K562 (cell line): ENCODE data around the gene TMTC4. TPM values are rescaled to one million over a fixed set of nuclear protein-coding genes. Genes with fewer than 3 reads are reported as not detected.

Experiments used
- AFF4 ChIP-seq: sonication (generic); formaldehyde crosslinking; IDR thresholded peaks from 2 replicates; pipeline ENCODE4 v1.8.0; 2023; ENCODE audit warnings: mild to moderate bottlenecking, missing genetic modification reagents
- C11orf30 ChIP-seq: fragments of 450-650 bp; IDR thresholded peaks from 2 replicates; pipeline ENCODE4 v1.6.1; 2016; ENCODE audit warnings: low read depth, mild to moderate bottlenecking
- MEF2A ChIP-seq: IDR thresholded peaks from 2 replicates; pipeline ENCODE4 v1.6.1; 2011; ENCODE audit warnings: low read depth, mild to moderate bottlenecking, low read length, moderate library complexity; ENCODE audit not compliant: control insufficient read depth
- MEIS2 ChIP-seq: fragments of 450-650 bp; IDR thresholded peaks from 2 replicates; pipeline ENCODE4 v1.6.1; 2014; ENCODE audit warnings: mild to moderate bottlenecking; ENCODE audit not compliant: partially characterized antibody
- NR0B1 ChIP-seq: fragments of 450-650 bp; IDR thresholded peaks from one replicate; pipeline ENCODE4 v1.6.1; 2018; ENCODE audit warnings: mild to moderate bottlenecking, moderate library complexity; ENCODE audit not compliant: partially characterized antibody
- RBM34 ChIP-seq: fragments of 200-400 bp; formaldehyde crosslinking; IDR thresholded peaks from 2 replicates; pipeline ENCODE4 v1.6.1; 2018; ENCODE audit warnings: low read length, borderline replicate concordance; ENCODE audit not compliant: insufficient read depth
- TCF7L2 ChIP-seq: fragments of 150-350 bp; IDR thresholded peaks from 2 replicates; pipeline ENCODE4 v1.6.1; 2016; ENCODE audit warnings: low read depth, mild to moderate bottlenecking, low read length, moderate library complexity
- ZFP36 ChIP-seq: fragments of 150-350 bp; IDR thresholded peaks from 2 replicates; pipeline ENCODE4 v1.6.1; 2018; ENCODE audit warnings: low read length, low read depth; ENCODE audit not compliant: partially characterized antibody
- ZNF561 ChIP-seq: fragments of 450-650 bp; formaldehyde crosslinking; conservative IDR thresholded peaks from 2 replicates; pipeline ENCODE4 v1.4.0; 2020; ENCODE audit warnings: mild to moderate bottlenecking, moderate library complexity
- ZZZ3 ChIP-seq: fragments of 450-650 bp; IDR thresholded peaks from 2 replicates; pipeline ENCODE4 v1.6.1; 2016; ENCODE audit warnings: antibody characterized with exemption, mild to moderate bottlenecking, moderate library complexity
- polyA plus RNA-seq, 8 experiments: library from polyadenylated mRNA; depleted of rRNA in 4 of 8; stranded (reverse) in 5 of 8; unstranded in 3 of 8; fragments of >200 nt; fragmentation: Nextera tagmentation in 2 of 8; fragmentation: Illumina TruSeq in 1 of 8; extraction: Ambion mirVana in 2 of 8; extraction: Trizol in 1 of 8; gene quantifications; 2 replicates each; pipeline versions ENCODE4 v1.2.1 to v1.2.3, GENCODE V29; 2011 to 2014; ENCODE audit warnings: inconsistent platforms in 1 of 8, missing spikeins in 1 of 8
- total RNA-seq, 7 experiments: library from RNA; depleted of rRNA in 6 of 7; stranded (reverse); fragments of >200 nt in 6 of 7; fragmentation: Illumina TruSeq in 2 of 7; extraction: Trizol in 2 of 7; gene quantifications; 2 replicates each; pipeline versions ENCODE4 v1.2.1 to v1.2.3, GENCODE V29; 2011 to 2021; ENCODE audit warnings: low replicate concordance in 1 of 7
- TF ChIP-seq, protein P1 (sequence below): sonication (generic); formaldehyde crosslinking; IDR thresholded peaks from 2 replicates; pipeline ENCODE4 v1.8.0; 2022; ENCODE audit warnings: mild to moderate bottlenecking, missing genetic modification reagents, borderline replicate concordance
- TF ChIP-seq, protein P2 (sequence below): fragments of 250-450 bp; sonication (Bioruptor Pico); IDR thresholded peaks from 2 replicates; pipeline ENCODE4 v1.4.0; 2020; ENCODE audit warnings: mild to moderate bottlenecking, moderate library complexity
- TF ChIP-seq, protein P3 (sequence below): fragments of 200-800 bp; sonication (Bioruptor generic); IDR thresholded peaks from 2 replicates; pipeline ENCODE4 v1.6.1; 2017; ENCODE audit warnings: missing genetic modification characterization, missing compliant biosample characterization

Gene TMTC4
- total and polyA plus RNA-seq, 9 of the 15 experiments (the other 6 are each of a cell fraction or from before 2014, with no cell fraction given) = 3.5 to 16.7 (median 11.8) TPM

DNA sequence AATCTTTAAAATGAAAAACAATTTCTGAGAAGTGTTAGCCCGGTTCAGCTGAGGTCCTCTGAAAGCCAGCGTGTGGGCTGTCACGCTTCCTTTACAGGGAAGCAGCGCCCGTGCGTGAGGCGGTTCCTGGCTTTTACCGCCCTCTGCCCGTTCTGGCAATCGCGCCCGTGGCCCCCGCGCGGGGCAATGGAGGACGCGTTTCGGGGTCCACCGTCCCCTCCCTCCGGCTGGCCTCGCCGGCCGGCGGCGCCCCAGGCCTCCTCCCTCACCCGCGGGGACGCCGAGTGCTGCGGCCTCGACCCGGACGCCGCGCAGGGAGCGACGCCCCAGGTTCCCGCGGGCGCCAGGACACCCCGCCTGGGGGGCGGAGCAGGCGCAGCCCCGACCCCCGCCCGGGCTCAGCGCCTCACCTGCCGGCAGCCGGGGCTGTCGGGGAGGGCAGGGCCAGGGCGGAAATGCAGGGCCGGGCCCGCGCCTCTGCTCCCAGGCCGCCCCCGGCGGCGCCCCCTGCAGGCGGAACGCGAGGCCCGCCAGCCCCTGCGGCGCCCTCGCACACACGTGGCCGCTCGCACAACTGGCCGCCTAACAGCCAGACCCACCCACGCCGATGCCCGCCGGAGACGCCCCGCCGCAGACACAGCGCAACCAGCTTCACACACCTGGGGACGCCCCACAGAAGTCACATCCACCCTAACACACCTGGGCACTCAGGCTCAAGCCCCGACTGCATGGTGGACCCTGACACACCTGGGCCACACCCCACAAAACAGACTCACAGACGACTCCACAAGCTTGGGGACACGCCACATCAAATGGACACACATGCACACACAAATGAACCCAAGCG, 86.0 kb downstream of the TMTC4 start, which contains the start of gene GGACT (continued):
- TF ChIP-seq, protein P1, sequence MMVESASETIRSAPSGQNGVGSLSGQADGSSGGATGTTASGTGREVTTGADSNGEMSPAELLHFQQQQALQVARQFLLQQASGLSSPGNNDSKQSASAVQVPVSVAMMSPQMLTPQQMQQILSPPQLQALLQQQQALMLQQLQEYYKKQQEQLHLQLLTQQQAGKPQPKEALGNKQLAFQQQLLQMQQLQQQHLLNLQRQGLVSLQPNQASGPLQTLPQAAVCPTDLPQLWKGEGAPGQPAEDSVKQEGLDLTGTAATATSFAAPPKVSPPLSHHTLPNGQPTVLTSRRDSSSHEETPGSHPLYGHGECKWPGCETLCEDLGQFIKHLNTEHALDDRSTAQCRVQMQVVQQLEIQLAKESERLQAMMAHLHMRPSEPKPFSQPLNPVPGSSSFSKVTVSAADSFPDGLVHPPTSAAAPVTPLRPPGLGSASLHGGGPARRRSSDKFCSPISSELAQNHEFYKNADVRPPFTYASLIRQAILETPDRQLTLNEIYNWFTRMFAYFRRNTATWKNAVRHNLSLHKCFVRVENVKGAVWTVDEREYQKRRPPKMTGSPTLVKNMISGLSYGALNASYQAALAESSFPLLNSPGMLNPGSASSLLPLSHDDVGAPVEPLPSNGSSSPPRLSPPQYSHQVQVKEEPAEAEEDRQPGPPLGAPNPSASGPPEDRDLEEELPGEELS = no peak
- TF ChIP-seq AFF4 (CRISPR knock-in tag) (peak; percentile 83), MEIS2 (no peak), ZZZ3 (no peak), TCF7L2 (no peak), NR0B1 (no peak), MEF2A (no peak), ZNF561 (CRISPR knock-in tag) (no peak), C11orf30 (no peak), RBM34 (no peak), ZFP36 (no peak)
- TF ChIP-seq, protein P2, sequence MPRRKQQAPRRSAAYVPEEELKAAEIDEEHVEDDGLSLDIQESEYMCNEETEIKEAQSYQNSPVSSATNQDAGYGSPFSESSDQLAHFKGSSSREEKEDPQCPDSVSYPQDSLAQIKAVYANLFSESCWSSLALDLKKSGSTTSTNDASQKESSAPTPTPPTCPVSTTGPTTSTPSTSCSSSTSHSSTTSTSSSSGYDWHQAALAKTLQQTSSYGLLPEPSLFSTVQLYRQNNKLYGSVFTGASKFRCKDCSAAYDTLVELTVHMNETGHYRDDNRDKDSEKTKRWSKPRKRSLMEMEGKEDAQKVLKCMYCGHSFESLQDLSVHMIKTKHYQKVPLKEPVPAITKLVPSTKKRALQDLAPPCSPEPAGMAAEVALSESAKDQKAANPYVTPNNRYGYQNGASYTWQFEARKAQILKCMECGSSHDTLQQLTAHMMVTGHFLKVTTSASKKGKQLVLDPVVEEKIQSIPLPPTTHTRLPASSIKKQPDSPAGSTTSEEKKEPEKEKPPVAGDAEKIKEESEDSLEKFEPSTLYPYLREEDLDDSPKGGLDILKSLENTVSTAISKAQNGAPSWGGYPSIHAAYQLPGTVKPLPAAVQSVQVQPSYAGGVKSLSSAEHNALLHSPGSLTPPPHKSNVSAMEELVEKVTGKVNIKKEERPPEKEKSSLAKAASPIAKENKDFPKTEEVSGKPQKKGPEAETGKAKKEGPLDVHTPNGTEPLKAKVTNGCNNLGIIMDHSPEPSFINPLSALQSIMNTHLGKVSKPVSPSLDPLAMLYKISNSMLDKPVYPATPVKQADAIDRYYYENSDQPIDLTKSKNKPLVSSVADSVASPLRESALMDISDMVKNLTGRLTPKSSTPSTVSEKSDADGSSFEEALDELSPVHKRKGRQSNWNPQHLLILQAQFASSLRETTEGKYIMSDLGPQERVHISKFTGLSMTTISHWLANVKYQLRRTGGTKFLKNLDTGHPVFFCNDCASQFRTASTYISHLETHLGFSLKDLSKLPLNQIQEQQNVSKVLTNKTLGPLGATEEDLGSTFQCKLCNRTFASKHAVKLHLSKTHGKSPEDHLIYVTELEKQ = no peak
- TF ChIP-seq, protein P3, sequence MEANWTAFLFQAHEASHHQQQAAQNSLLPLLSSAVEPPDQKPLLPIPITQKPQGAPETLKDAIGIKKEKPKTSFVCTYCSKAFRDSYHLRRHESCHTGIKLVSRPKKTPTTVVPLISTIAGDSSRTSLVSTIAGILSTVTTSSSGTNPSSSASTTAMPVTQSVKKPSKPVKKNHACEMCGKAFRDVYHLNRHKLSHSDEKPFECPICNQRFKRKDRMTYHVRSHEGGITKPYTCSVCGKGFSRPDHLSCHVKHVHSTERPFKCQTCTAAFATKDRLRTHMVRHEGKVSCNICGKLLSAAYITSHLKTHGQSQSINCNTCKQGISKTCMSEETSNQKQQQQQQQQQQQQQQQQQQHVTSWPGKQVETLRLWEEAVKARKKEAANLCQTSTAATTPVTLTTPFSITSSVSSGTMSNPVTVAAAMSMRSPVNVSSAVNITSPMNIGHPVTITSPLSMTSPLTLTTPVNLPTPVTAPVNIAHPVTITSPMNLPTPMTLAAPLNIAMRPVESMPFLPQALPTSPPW (CRISPR knock-in tag) = peak; percentile 75
